Measurements from ENCODE around the gene RAET1G. TPM values are rescaled to one million over a fixed set of nuclear protein-coding genes. Genes with fewer than 3 reads are reported as not detected.

Gene RAET1G
- total RNA-seq, 2 experiments from 2014 or later, result not detected

GRCh38 chr6:149935246-149935645 is 12.3 kb upstream of the RAET1G start:
- H3K27ac Mint-ChIP-seq, result no peak overlapping the region
- ChIA-PET POLR2A (no interaction called here), CTCF (interaction anchor here (0.6 to 2.8 kb wide), 6 partner anchors 11 to 100 kb away, joined by 3 to 16 read pairs (median 4); no protein-coding TSS in a partner anchor)
- no peak for DNase-seq
- peaks cover 26% of the 10 kb centered on the region for H3K4me1 Mint-ChIP-seq (ENCODE audit: low read depth)
- ATAC-seq, result no peak
- H3K4me3 Mint-ChIP-seq, result no peak overlapping the region
- H3K9me3 Mint-ChIP-seq, result no peaks in the 10 kb centered on the region
- TF ChIP-seq, protein P1, sequence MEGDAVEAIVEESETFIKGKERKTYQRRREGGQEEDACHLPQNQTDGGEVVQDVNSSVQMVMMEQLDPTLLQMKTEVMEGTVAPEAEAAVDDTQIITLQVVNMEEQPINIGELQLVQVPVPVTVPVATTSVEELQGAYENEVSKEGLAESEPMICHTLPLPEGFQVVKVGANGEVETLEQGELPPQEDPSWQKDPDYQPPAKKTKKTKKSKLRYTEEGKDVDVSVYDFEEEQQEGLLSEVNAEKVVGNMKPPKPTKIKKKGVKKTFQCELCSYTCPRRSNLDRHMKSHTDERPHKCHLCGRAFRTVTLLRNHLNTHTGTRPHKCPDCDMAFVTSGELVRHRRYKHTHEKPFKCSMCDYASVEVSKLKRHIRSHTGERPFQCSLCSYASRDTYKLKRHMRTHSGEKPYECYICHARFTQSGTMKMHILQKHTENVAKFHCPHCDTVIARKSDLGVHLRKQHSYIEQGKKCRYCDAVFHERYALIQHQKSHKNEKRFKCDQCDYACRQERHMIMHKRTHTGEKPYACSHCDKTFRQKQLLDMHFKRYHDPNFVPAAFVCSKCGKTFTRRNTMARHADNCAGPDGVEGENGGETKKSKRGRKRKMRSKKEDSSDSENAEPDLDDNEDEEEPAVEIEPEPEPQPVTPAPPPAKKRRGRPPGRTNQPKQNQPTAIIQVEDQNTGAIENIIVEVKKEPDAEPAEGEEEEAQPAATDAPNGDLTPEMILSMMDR (IDR thresholded peaks at IDR 0.05), result no peak
- intact Hi-C loops (cut with micrococcal nuclease), result loop anchor here (5.0 to 10.0 kb wide), 2 partner anchors 67 to 410 kb away; no protein-coding TSS in a partner anchor
- no peaks in the 10 kb centered on the region for H3K36me3 Mint-ChIP-seq (ENCODE audit: low read depth)
- peaks cover 72% of the 10 kb centered on the region for H3K27me3 Mint-ChIP-seq

DNA sequence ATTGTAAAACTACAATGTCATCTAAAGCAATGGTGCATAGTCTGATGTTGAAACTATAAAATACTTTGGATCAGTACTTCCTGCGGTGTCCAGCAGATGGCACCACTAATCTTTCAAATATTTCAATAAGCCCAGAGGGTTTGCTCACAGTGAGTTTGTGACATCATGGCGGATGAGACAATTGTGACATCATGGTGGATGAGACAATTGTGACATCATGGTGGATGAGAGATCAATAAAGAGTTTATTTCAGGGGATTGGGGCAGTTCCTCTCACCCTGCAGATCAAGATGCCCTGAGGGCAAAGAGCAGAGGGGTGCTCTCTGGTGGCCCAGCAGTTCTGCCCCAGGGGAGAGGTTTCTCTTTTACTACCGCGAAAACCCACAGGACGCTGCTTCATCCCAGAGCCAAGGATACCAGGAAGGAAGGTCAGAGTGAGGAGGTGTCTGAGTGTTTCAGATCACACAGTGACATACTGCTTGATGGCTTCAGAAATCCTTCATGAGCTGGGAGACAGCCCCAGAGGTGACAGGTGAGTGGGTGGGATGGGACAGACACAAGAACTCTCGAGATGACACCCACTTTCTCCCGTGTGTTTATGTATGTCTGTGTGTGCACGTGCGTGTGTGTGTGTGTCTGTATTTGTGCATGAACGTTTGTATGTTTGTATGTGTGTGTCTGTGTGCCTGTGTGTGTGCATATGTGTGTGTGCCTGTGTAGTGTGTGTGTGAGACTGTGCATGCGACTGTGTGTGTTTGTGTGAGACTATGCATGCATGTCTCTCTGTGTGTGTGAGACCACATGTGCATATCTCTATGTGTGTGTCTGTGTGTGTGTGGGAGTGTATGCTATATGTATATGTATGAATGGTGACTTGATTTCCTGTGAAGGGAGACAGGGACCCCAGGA is 11.6 kb upstream of the RAET1G start:
- Mint-ChIP-seq H3K27ac (no peak overlapping the region), H3K36me3 (ENCODE audit: low read depth) (no peaks in the 10 kb centered on the region), H3K4me3 (no peak overlapping the region), H3K9me3 (no peaks in the 10 kb centered on the region), H3K4me1 (ENCODE audit: low read depth) (peaks cover 19% of the 10 kb centered on the region), H3K27me3 (peaks cover 71% of the 10 kb centered on the region)
- TF ChIP-seq, protein P1 (IDR thresholded peaks at IDR 0.05), result peak; percentile 79
- intact Hi-C loops (cut with micrococcal nuclease), result loop anchor here (1.0 to 10.0 kb wide), 3 partner anchors 68 to 410 kb away; no protein-coding TSS in a partner anchor
- ChIA-PET POLR2A (no interaction called here), CTCF (interaction anchor here (1.0 to 2.8 kb wide), 5 partner anchors 27 to 101 kb away, joined by 3 to 16 read pairs (median 4); no protein-coding TSS in a partner anchor)
- ATAC-seq, result peak; percentile 53
- peak; percentile 89 for DNase-seq

DNA sequence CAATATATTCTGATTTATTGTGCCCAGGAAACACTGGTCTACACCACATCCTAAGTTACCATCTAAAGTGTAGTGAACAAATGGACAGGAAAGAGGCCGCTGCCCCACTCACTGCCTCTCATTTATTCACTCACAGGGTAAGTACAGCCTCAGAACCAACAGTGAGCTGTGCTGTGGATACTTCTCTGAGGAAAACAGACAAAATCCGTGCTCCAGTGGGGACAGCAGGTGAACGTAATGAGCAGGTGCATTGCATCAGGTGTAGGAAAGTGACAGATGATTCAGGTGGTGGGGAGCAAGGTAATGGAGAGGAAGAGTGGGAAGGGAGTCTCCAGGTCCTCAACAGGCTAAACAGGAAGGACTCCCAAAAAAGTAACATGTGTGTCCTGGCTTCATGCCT is 10.5 kb upstream of the RAET1G start:
- ATAC-seq (no peak), DNase-seq (no peak)
- intact Hi-C loops (cut with micrococcal nuclease), result loop anchor here (10.0 kb wide), 1 partner anchor 411 kb away; no protein-coding TSS in a partner anchor
- Mint-ChIP-seq H3K4me3 (no peak overlapping the region), H3K36me3 (ENCODE audit: low read depth) (no peaks in the 10 kb centered on the region), H3K4me1 (ENCODE audit: low read depth) (peaks cover 12% of the 10 kb centered on the region), H3K9me3 (no peaks in the 10 kb centered on the region), H3K27ac (no peak overlapping the region), H3K27me3 (peaks cover 74% of the 10 kb centered on the region)
- TF ChIP-seq, protein P1 (IDR thresholded peaks at IDR 0.05), result no peak
- ChIA-PET CTCF (interaction anchor here (1.4 kb wide), 1 partner anchor 83 kb away, joined by 6 read pairs; no protein-coding TSS in a partner anchor), POLR2A (no interaction called here)

- TF ChIP-seq, protein P1 (IDR thresholded peaks at IDR 0.05), result no peak
- ATAC-seq, result no peak
- DNase-seq, result no peak
- CTCF ChIA-PET, result interaction anchor here (1.4 kb wide), 1 partner anchor 84 kb away, joined by 6 read pairs; no protein-coding TSS in a partner anchor
- H3K36me3 Mint-ChIP-seq (ENCODE audit: low read depth), result no peaks in the 10 kb centered on the region
- H3K27ac Mint-ChIP-seq, result no peak overlapping the region
- H3K4me1 Mint-ChIP-seq (ENCODE audit: low read depth), result peaks cover 10% of the 10 kb centered on the region
- no peaks in the 10 kb centered on the region for H3K9me3 Mint-ChIP-seq
- H3K27me3 Mint-ChIP-seq, result peaks cover 78% of the 10 kb centered on the region
- intact Hi-C loops (cut with micrococcal nuclease), result loop anchor here (10.0 kb wide), 1 partner anchor 412 kb away; no protein-coding TSS in a partner anchor
- POLR2A ChIA-PET, result no interaction called here
- H3K4me3 Mint-ChIP-seq, result no peak overlapping the region
Measured at GRCh38 chr6:149933036-149933435, 10.1 kb upstream of the RAET1G start.
